ENCODE data around the gene IPMK. TPM values are rescaled to one million over a fixed set of nuclear protein-coding genes. Genes with fewer than 3 reads are reported as not detected.

Gene IPMK
- total RNA-seq, 1 experiment from 2014 or later = 7.2 TPM

DNA sequence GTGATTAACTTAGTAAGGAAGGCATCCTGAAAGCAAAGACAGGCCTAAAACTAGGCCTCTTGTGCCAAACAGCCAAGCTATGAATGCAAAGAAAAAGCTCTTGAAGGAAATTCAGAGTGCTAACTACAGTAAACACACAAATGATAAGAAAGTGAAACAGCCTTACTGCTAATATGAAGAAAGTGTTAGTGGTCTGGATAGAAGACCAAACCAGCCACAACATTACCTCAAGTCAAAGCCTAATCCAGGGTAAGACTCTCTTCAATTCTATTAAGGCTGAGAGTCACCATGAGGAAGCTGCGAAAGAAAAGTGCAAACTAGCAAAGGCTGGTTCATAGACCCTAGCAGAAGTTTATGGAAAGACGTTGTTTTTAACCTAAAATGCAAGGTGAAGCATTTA, 66.0 kb downstream of the IPMK start:
- WGBS (ENCODE audit: extremely low coverage, insufficient read length, low lambda C conversion rate) = no CpG with 5 or more reads among the region's 2 CpGs
- H3K23me2 ChIP-seq (ENCODE audit: insufficient read length, low read depth, low read length, poor library complexity, severe bottlenecking) = no peaks in the 10 kb centered on the region
- no peak overlapping the region for H3K4me2 ChIP-seq (ENCODE audit: insufficient read depth, insufficient read length, low read length)
- H3T11ph ChIP-seq (ENCODE audit: low read length) = no peak overlapping the region
- no peak overlapping the region for H3K56ac ChIP-seq (ENCODE audit: insufficient read length, low read depth, low read length)
- no peak for DNase-seq
- H4K8ac ChIP-seq (replicated peaks; ENCODE audit: insufficient read length, low read depth, low read length) = no peak overlapping the region
- no peaks in the 10 kb centered on the region for H3K4me1 ChIP-seq (ENCODE audit: insufficient read depth, low read length)
- H4K91ac ChIP-seq (ENCODE audit: insufficient read length, low read depth, low read length) = no peak overlapping the region
- no peak overlapping the region for H3K18ac ChIP-seq (ENCODE audit: insufficient read length, low read depth, low read length)
- no peak overlapping the region for H4K5ac ChIP-seq (ENCODE audit: insufficient read length, low read depth, low read length)
- no peak overlapping the region for H2BK120ac ChIP-seq (ENCODE audit: low read depth, low read length, poor library complexity, severe bottlenecking)
- Mint-ChIP-seq H3K36me3 (ENCODE audit: insufficient read depth in 1 of 3, low read depth in 3 of 3) (no peaks in the 10 kb centered on the region; a peak in 1 of 7 replicates), H3K27ac (no peak overlapping the region), H3K4me1 (no peaks in the 10 kb centered on the region), H3K27me3 (ENCODE audit: low read depth) (no peaks in the 10 kb centered on the region), H3K9me3 (no peaks in the 10 kb centered on the region), H3K4me3 (no peak overlapping the region)
- no peaks in the 10 kb centered on the region for H3K79me1 ChIP-seq (ENCODE audit: insufficient read depth, low read depth, low read length, poor library complexity, severe bottlenecking)
- no peak overlapping the region for H3K4ac ChIP-seq (ENCODE audit: low read depth, low read length)
- no peak overlapping the region for H3K23ac ChIP-seq (ENCODE audit: insufficient read length, low read depth, low read length)
- no peaks in the 10 kb centered on the region for H3K27me3 ChIP-seq (ENCODE audit: insufficient read depth, low read length)
- H3K14ac ChIP-seq (ENCODE audit: insufficient read depth, low read length) = no peak overlapping the region
- H3K27ac ChIP-seq (ENCODE audit: insufficient read length, low read depth, low read length) = no peak overlapping the region
- no peak overlapping the region for H2AFZ ChIP-seq (ENCODE audit: low read length)
- TF ChIP-seq CTCF (conservative IDR thresholded peaks at IDR 0.05) = no peak
- H2BK12ac ChIP-seq (ENCODE audit: insufficient read length, low read depth, low read length) = no peak overlapping the region
- no peak overlapping the region for H2AK5ac ChIP-seq (ENCODE audit: insufficient read length, low read length)
- H2BK20ac ChIP-seq (ENCODE audit: low read depth, low read length, poor library complexity, severe bottlenecking) = no peak overlapping the region
- no peaks in the 10 kb centered on the region for H4K20me1 ChIP-seq (ENCODE audit: control insufficient read depth, insufficient read depth, insufficient read length)
- H3K79me2 ChIP-seq (ENCODE audit: insufficient read depth, low read length) = no peaks in the 10 kb centered on the region
- no peaks in the 10 kb centered on the region for H3K9me3 ChIP-seq (ENCODE audit: control insufficient read depth, low read depth, low read length)
- H3K9ac ChIP-seq (ENCODE audit: extremely low read depth, insufficient read length, low read length) = no peak overlapping the region
- H2BK5ac ChIP-seq (ENCODE audit: insufficient read length, low read length) = no peak overlapping the region
- H2BK15ac ChIP-seq (ENCODE audit: low read depth, low read length) = no peak overlapping the region
